GM19099 (cell line): Measurements from ENCODE around the gene ZMYND19.

Source experiments
- POLR2A ChIP-seq: IDR thresholded peaks from 3 replicates; pipeline ENCODE4 v1.6.1; 2011; ENCODE audit warnings: low read depth; ENCODE audit not compliant: insufficient read length; ENCODE audit errors: extremely low read depth

Gene ZMYND19

DNA sequence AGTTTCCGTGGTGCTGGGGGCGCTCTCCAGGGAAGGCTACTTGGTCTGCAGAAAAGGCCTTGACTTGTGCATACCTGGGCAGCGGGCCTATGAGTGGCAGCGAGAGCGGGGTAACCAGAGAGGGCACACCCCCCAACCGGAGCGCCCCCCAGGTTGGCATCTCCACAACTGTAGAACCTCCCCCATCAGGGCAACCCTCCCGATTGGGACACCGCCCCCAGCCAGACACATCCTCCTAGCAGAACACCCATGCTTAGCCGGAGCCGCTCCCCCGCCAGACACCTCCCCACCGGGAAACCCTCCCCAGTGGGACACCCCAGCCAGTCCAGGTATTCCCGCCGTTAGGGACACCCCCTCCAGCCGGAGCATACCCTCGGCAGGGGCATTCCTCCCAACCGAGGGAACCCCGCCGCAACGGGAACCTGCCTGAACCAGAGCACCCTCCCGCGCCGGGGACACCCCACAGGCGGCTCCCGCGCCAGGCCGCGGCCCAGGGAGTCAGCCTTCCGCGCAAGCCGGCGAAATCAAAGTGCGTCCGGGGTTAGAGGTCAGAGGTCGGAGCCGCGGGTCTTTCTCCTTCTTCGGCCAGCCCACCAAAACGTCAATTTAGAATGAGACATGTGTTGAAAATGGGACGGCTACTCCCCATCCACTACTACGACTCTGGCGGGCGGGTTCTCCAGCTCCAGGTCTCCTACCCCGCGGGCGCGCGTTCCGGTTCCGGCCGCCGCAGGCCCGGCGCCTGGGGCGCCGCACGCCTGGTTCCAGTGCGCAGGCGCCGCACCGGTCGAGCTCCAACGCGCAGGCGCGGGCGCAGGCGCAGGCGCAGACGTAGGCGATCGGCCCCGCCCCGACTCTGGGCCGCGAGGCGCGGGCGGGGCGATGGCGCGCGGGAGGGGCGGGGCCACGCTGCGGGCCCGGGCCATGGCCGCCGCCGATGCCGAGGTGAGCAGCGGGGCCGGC lies 28.1 kb upstream of the ZMYND19 start, which contains the start of gene EHMT1:
TSS of gene EHMT1 (plus strand) at position 901 of the 963 bp plus-strand sequence. CDS start at position 925, 24 bp downstream.
- peak; percentile 84 for TF ChIP-seq POLR2A

DNA sequence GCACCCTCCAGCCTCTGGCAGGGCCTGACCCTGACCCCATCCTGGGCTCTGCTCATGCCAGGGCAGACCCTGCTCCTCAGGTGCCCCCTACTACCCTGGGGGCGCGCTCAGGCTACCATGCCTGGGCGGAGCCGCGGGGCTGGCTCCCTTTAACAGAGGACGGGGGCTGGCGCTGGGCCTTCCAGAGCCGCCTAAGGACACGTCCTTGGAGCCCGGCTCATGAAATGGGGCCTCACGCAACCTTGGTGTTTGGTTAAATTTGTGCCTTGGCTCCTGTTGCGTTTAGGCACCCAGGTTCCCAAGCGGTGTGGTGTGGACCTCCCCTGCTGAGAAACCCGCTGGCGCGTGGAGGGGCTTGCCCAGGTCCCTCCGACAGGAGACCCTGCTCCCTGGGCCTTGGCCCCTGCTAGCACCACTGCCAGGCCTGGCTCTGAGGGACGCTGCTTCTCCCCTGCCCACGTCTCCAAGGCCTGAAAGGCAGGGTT lies 25.1 kb upstream of the ZMYND19 start:
- TF ChIP-seq POLR2A, result no peak

DNA sequence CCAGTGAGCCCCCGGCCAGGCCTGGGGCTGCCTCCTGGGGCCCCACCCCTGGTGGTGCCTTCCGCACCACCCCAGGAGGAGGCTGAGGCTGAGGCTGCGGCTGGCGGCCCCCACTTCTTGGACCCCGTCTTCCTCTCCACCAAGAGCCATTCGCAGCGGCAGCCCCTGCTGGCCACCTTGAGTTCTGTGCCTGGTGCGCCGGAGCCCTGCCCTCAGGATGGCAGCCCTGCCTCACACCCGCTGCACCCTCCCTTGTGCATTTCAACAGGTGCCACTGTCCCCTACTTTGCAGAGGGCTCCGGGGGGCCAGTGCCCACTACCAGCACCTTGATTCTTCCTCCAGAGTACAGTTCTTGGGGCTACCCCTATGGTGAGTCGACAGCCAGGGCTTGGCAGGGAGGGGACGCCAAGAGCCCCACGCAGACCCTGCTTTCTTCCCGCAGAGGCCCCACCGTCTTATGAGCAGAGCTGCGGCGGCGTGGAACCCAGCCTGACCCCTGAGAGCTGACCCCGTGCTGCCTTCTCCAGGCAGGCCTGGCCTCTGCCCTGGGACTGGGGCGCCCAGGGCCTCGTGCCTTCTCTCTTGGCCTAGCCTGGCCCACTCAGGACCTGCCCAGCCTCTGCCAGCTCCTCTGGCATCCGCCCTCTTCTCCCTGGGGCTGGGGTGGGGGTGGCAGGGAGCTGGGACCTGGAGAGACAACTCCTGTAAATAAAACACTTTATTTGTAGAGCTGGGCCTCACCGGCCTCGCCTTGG lies 24.5 kb upstream of the ZMYND19 start:
- no peak for TF ChIP-seq POLR2A

DNA sequence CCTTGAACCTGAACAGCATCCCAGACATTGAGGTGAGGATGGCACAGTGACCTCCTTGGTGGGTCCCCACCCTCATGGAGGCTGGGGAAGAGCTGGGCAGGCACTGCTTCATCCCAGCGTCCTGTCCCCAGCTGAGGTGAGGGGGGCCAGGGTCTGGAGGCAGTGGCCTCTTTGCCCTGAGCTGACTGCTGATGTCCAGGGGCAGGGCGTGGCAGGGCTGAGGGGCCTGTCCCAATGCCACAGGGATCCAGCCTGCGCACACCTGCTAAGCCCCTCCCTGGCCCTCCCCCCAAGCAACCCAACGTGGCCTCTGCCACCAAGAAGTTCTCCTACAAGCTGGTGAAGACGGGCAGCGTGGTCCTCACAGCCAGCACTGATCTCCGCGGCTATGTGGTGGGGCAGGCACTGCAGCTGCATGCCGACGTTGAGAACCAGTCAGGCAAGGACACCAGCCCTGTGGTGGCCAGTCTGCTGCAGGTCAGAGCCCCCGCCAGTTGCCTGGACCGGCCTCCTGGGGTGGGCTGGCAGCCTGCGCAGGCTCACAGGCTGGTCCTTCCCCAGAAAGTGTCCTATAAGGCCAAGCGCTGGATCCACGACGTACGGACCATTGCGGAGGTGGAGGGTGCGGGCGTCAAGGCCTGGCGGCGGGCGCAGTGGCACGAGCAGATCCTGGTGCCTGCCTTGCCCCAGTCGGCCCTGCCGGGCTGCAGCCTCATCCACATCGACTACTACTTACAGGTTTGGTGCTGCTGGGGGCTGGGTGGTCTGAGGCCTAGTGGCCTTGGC lies 23.6 kb upstream of the ZMYND19 start:
- TF ChIP-seq POLR2A, result no peak

DNA sequence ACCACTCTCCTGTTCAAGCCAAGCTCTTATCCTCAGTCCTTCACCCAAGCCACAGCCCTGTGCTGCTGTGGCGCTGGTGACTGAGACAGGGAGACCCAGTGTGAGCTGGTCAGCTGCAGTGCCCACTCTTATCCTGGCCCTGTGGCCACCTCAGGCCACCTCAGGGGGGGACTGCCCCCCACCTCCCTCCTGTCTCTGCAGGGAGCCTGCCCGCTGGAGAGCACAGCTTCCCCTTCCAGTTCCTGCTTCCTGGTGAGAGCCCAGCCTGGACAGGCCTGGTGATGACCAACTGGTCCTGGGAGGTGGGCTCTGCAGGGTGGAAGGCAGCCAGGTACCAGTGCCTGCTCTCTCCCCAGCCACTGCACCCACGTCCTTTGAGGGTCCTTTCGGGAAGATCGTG lies 22.9 kb upstream of the ZMYND19 start:
- no peak for TF ChIP-seq POLR2A

DNA sequence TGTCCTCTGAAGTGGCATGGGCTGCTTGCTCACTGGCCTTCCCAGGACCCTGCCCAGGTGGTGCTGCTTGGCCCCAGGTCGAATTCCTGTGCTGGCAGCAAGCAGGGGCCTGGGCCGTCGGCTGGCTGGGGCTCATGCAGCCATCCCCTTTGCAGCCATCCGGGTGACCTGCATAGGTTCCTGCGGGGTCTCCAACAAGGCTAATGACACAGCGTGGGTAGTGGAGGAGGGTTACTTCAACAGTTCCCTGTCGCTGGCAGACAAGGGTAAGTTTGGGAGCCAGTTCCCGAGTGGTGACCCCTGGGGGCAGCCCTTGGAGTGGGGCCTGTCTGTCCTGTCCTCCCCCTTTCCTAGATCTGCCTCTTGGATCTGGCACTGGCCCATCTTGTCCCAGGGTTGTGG lies 22.4 kb upstream of the ZMYND19 start:
- no peak for TF ChIP-seq POLR2A

DNA sequence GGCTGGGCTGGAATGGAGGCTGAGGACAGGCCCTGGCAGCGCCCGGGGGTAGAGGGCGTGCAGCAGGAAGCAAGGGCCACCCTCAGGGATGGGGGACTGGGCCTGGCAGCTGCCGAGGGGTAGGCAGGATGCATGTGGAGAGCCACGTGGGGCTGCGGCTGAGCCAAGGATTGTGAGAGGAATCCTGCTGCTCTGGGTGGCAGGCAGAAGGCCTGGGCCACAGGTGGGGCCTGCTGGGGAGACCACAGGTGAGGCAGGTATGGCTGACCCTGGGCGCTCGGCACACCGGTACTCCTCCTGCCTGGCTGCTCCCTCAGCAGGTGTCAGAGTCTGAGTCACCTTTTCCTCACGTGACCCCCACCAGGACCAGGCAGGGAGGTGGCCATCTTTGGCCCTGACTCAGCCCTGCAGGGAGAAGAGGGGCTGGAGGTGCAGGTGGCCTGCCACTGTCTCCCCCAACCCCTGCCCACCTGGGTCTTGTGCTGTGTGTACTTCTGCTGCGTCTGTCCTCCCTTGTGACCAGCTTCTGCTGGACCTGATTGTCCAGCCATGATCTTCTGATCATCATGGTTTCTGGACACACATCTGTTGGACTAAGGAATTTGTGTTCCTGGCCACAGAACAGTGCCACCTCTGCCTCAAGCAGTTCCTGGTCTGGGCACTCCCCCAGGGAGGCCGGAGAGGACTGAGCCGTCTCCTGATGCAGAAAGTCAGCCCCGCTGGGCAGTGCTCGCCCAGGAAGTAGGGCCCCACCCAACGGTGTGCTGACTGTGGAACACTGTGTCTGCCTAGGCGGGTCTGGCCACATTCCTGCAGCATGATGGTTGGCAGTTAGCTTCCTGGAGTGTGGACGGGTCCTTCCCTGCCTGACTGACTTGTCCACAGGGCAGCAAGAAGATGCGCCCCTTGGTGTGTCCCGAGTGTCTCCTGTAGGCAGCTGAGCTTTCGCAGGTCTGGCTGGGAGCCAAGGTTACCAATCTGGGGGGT lies 21.6 kb upstream of the ZMYND19 start:
- peak; percentile 29 for TF ChIP-seq POLR2A

DNA sequence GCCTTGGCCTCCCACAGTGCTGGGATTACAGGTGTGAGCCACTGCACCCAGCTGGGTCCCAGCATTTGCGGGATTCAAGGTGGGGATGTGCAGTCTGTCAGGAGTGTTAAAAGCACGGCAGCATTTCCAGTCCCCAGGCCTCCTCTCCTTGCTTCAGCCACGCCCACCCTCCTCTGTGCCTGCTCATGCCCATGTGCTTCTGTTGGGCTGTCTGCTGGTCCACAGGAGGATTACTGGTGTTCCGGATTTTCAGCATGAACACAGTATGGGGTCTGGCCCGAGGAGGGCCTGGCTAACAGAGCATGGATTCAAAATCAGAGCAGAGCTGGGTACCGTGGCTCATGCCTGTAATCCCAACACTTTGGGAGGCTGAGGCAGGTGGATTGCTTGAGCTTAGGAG lies 20.6 kb upstream of the ZMYND19 start:
- TF ChIP-seq POLR2A, result no peak

DNA sequence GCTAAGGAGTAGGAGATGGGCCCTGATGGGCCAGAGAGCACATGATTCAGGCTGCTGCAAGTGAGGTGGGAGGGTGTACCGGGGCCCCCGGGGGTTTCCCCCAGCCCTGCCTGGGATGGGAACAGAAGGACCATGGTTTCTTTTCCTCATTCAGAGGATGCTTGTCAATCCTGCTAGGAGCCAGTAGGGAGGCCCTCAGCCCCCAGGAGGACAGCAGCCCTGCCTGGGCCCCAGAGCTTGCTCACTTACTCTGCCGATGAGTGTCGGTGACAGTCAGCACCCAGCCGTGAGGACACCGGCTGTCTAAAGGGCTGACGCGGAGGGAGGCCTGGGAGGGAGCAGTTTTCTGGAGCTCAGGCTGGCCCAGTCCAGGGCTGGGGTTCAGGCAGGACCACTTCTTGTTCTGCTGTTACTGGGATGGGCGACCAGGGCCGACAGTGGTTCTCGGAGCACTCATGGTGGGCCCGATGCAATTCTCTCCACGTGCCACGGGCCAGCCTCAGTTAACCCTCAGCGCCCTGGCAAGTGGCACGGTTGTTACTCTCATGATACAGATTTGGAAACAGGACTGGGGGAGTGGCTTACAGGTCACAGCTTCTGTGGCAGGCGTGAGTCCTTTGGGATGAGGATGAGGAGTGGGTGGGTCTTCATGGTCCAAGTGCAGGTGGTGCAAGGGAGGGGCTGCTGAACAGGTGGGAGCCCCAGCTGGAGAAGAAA lies 17.0 kb upstream of the ZMYND19 start:
- no peak for TF ChIP-seq POLR2A

DNA sequence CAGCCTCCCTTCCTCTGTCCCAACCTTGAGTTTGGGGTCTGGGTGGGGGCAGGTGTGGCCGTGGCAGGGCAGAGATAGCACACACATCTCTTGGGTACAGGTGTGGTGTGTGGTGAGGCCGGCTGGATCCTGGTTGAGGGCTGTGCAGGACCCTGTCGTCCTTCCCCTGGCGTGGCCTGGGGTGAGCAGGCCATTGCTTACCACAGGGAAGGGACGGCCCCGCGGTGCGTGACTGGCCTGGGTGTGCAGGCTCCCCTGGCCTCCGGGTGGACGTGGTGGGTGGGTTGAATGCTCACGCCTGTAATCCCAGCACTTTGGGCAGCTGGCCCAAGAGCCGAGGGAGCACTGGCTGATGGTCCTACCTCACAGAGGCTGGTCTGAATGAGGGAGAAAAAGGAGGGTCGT lies 16.4 kb upstream of the ZMYND19 start:
- TF ChIP-seq POLR2A, result no peak

DNA sequence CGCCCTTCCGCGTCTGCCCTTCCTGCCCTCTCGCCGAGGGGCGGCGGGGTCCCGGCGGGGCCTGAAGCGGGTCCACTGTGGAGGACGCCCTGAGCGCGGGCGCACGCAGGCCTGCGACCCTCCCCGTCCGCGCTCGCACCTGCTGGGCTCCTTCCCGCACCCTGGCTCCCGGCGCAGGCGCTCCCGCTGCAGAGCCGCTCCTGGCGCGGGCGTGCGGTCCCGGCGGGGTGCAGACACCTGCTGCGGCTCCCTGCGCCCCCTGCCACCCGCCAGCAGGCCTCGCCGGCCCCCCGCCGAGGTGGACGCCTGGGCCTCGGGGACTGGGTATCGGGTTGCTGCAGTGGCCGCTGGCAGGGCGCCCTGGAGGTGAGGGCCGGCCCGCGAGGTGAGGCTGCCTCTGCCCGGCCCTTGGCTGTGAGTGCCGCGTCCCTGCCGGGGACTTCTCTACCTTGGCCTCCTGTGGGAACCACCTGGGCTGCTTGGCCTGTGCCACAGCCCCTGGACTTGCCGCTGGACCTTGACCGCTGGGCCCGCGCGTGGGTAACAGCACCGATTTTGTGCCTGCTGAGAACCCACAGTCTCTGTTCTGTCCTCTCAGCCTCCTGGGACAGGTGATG lies 15.8 kb upstream of the ZMYND19 start:
- no peak for TF ChIP-seq POLR2A

DNA sequence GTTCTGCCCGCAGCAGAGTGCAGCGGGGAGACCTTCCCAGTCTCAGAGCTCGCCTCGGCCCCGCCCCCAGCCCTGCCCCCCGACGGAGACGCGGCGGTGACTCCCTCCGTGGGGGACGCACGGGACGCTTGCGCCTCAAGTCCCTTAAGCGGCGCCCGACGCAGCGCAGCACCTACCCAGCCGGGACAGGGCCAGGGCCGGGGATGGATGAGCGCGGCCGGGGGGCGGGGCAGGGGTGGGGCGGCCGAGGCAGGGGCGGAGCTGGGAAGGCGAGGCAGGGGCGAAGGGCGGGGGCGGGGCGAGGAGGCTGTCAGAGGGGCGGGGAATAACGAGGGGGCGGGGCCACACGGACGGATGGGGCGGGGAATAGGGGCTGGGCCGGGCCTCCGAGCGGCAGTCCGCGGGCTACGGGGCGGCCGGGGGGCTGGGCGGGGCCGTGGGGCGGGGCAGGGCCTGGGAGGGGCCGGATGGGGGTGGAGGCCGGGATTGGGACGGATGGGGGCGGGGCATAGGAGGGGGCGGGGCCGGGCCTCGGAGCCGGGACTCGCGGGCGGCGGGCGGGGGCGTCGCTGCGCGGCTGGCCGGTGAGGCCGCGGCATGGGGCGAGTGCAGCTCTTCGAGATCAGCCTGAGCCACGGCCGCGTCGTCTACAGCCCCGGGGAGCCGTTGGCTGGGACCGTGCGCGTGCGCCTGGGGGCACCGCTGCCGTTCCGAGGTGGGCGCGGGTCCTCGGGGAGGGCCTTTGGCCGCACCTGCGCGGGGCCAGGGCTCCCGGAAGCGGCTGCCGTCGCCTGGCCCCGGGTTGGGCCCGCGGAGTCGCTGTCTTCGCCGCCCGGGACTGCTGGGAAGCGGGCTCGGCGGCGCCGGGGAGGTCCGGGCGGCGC lies 15.1 kb upstream of the ZMYND19 start, which contains the start of gene ARRDC1:
TSS of gene ARRDC1 (plus strand) at position 566 of the 884 bp plus-strand sequence. CDS start at position 598, 32 bp downstream.
- peak; percentile 72 for TF ChIP-seq POLR2A
